GM21515 (cell line): ENCODE data around the gene KCNAB3.

Experiments
- ATAC-seq: cut with Tn5 transposase; IDR thresholded peaks from one replicate; pipeline ENCODE4 v1.9.1; 2021; ENCODE audit not compliant: unreplicated experiment

KCNAB3 gene

DNA sequence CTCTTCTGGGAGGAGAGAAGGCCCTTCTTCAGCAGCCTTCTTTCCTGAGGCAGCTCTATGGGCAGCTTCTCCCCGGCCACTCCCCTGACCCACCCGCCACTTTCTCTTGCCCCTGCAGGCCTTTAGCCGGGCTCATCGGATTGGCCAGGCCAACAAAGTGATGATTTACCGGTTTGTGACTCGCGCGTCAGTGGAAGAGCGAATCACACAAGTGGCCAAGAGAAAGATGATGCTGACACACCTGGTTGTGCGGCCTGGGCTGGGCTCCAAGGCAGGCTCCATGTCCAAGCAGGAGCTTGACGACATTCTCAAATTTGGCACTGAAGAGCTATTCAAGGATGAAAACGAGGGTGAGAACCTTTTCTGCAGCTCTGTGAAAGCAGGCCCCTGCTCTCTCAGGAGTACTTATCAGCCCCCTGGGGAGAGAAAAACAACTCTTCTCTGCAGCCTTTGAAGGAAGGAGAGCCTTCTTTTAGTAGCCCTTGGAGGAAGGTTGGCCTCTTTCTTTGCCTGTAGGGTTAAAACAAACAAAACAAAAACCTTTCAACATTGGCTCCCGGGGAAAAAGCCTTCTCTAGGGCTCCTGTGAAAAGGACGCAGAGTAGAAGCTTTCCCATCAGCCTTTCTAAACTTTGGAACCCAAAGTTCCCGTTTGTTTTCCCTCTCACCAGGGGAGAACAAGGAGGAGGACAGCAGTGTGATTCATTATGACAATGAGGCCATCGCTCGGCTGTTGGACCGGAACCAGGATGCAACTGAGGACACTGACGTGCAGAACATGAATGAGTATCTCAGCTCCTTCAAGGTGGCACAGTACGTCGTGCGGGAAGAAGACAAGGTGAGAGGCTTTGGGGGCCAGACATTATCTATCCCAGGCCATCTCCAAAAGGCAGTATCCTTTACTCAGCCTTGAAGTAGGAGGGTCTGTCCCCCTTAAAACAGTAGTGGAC lies 26.2 kb downstream of the KCNAB3 start:
- ATAC-seq: no peak

DNA sequence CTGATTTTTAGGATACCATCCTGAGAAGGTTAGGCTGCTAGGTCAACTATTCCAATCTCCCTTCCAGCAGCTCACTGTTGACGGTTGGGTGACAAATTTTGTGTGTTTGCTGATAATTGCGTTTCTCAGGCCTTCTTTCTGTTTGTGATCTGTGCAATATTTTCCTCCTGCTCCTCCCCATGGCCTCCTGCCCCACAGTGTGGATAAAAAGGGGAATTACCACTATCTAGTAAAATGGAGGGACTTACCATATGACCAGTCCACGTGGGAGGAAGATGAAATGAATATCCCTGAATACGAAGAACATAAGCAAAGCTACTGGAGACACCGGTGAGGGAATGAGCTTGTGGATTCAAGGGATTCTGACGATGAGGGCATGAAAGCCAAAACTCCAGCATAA lies 31.9 kb downstream of the KCNAB3 start:
- no peak for ATAC-seq

DNA sequence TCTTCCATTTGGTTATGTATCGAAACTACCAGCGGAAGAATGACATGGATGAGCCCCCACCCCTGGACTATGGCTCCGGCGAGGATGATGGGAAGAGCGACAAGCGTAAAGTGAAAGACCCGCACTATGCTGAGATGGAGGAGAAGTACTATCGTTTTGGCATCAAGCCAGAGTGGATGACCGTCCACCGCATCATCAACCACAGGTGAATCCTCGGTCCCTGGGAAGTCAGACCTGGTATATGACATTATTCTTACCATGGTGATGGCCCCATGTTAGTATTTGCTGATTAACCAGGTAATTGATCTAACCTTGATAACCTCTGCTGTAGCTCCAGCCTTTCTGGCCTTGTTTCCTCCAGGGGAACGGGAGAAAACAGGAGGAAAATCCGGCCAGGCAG lies 32.6 kb downstream of the KCNAB3 start:
- no peak for ATAC-seq

DNA sequence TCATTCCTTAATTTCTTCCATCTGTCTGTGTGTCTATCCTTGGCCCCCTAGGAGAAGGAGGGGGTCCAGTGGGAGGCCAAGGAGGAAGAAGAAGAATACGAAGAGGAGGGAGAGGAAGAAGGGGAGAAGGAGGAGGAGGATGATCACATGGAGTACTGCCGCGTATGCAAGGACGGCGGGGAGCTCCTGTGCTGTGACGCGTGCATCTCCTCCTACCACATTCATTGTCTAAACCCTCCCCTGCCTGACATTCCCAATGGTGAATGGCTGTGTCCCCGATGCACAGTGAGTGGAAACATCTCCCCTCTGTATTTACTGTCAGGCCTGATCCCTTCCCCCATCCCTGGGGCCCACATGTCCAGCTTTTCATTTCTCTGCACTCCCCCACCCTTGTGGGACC lies 34.8 kb downstream of the KCNAB3 start:
- ATAC-seq: no peak

DNA sequence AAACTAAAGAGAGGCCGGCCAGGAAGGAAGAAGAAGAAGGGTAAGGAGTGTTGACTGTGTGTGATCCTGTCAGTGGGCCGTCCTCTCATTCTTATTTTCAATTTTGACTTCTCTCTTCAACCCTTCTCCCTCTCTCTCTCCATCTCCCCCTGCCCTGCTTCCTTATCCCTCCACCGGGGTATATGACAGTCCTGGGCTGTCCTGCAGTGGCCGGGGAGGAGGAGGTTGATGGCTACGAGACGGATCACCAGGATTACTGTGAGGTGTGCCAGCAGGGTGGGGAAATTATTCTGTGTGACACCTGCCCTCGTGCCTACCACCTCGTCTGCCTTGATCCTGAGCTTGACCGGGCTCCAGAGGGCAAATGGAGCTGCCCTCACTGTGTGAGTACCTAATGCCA lies 35.4 kb downstream of the KCNAB3 start:
- no peak for ATAC-seq

DNA sequence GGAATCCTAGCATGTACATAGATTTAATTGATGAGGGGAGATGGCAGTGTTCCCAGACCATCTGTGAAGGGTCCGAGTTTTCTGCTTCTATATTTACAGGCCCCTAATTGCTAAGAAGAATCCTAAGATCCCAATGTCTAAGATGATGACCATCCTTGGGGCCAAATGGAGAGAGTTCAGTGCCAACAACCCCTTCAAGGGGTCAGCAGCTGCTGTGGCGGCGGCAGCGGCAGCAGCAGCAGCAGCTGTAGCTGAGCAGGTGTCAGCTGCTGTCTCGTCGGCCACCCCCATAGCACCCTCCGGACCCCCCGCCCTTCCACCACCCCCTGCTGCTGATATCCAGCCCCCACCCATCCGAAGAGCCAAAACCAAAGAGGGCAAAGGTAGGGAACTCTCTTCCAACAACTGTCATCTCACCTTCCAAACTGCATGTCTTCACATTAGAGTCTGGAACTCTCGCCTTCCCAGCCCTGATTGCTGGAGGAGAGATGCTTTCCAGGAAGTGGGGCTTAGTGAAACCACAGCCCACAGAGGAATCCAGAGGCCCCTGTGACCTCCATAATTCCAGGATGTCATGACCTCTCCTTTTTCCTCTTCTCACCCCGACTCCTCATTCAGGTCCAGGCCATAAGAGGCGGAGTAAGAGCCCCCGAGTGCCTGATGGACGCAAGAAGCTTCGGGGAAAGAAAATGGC lies 36.3 kb downstream of the KCNAB3 start:
- ATAC-seq: no peak

DNA sequence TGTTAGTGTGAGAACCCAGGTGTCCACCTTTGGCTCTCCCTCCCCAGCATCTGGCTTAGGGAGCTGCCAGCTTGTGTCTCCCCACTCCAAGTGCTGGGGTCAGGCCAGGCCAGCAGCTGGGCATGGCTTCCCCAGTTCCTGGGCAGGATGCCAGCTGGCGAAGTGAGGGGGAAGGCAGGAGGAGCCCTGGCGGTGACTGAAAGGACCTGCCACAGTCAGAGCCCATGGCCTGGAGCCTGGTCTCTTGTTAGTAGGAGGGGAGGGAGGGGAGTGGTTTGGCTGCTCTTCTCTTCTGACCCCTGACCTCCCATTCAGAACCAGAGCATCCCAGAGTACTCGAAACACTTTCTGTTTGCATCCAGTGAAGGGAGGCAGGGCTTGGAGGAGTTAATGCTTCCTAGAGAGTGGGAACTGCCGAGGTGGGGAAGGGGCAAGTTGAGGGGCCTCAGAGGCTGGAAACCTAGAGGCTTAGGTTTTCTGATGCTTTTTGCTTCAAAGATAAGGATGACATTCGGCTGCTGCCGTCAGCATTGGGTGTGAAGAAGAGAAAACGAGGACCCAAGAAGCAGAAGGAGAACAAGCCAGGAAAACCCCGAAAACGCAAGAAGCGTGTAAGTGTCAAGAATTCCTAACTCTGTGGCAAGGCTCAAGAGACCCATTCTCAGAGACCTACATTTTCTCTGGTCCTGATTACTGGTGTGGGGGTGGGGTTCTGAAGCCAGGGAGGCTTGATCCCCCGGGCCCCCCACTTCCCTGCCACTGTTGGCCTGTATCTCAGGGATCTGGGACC lies 40.3 kb downstream of the KCNAB3 start:
- ATAC-seq: no peak

DNA sequence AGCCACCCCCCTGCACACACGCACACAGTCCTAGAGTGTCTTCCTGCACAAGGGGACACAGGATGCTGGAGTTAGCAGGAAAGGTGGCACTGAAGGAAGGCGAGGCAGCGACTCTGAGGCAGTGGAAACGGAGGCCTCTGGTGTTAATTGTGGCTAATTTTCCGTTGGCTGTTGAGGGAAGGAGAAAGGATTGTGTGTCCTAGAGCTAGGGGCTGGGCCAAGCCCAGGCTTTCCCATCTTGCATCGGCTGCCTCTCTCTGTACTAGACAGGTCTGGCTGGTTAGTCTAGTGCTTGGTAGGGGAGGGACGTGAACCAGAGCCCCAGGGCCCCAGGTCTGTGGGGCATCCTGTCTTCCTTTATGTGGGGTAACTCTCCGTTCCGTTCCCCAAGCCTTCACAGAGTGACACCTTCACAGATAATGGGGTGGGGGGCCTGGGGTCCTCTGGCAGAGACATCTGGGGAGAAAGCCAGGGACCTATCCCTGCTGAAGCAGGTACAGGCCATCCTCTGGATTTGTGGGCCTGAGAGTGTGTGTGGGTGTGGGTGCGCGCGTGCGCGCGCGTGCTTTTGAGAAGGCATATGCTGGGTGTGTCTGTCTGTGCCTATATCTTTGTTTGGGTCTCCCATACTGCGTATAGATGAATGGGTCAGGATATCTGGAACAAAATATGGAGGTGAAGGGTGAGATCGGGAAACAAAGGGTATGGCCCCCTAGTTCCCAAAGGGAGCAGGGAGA lies 41.3 kb downstream of the KCNAB3 start, which contains the start of gene CHD3:
CHD3 (plus strand) TSS at position 606 of the 737 bp plus-strand sequence. CDS start 212 bp downstream, outside the sequence.
- ATAC-seq: no peak

DNA sequence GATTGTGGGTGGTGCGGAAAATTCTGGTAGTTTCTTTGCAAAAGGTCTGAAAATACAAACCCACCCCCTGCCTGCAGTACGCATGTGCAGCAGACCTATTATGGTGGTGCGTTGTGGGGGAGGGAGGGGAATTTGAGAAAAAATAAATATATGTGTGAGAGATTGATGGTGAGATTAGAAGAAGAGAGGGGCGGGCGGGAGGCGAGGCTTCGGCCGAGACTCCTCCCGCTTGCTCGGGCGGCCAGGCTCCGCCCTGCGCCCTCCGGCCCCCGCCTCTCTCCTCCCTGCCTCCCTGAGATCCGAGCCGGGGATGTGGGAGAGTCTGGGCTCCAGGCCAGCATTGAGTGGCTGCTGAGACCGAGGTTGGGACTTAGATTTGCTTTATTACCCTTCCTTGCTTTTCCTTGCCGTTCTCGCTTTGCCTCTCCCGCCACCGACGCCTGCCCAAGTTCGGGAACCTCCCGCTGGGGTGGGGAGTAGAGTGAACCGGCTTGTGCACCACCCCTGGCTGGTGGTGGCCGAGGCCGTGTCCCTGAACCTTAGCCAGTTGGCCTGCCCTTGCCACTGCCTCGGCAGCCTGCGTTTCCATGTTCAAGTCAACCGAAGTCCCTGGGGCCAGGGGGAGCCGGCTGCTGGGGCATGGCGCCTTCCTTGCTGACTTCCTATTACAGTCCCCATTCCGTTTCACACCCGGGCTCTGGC lies 42.0 kb downstream of the KCNAB3 start:
- ATAC-seq: no peak

DNA sequence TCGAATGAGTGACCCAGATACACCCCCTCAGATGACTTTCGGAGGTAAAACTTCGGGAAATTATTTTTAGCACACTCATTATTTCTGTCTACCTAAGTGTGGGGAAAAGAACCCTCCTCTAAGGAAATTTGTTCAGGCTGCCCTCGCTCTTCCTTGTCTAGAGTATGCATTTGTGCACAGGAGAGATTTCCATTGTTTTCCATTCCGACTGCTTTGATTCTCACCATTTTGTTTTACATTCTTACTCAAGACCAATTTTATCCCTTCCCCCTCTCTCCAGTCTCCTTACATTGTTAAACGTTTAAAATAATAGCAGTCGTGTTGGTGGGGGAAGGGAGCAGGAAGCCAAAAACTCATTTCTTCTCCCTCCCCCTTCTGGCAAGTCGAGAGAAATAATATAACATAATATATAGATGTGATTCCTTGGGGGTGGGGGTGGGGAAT lies 42.6 kb downstream of the KCNAB3 start:
- no peak for ATAC-seq

DNA sequence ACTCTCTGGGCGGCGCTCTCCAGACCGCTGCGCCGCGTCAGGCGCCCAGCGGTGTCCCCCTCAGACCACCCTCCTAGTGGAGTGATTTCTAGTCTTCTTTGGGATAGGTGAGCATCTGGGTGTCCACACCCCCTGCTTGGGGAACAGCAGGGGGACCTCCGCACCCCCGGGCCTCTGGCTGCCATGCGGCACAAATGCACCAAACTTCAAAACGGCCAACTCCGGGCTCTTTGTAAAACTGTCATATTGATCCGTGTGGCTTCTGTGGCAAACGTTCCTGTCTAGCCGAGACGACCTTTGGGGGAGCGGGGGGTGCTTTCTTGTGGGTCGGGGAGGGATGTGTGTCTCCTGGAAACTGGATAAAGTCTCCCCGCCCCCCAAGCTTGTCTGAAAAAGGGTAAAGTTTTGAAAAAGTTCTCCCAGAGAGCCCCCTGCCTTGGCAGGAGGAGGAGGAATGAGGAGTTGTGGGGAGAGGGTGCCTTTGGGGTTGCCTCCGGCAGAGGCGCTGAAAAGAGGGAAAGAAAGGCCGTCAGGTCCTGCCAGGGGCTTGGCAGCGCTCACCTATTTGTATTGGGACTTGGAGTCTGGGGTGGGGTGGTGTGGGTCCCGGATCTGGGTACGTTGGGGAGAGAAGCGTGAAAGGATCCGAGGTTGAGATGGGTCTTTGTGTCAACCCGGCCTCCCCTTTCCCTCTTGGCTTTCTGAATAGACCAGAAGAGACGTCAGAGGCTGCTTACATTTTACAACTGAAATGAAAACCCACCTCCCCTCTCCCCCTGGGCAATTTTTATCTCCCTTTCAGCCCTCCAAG lies 43.2 kb downstream of the KCNAB3 start:
- ATAC-seq: no peak

DNA sequence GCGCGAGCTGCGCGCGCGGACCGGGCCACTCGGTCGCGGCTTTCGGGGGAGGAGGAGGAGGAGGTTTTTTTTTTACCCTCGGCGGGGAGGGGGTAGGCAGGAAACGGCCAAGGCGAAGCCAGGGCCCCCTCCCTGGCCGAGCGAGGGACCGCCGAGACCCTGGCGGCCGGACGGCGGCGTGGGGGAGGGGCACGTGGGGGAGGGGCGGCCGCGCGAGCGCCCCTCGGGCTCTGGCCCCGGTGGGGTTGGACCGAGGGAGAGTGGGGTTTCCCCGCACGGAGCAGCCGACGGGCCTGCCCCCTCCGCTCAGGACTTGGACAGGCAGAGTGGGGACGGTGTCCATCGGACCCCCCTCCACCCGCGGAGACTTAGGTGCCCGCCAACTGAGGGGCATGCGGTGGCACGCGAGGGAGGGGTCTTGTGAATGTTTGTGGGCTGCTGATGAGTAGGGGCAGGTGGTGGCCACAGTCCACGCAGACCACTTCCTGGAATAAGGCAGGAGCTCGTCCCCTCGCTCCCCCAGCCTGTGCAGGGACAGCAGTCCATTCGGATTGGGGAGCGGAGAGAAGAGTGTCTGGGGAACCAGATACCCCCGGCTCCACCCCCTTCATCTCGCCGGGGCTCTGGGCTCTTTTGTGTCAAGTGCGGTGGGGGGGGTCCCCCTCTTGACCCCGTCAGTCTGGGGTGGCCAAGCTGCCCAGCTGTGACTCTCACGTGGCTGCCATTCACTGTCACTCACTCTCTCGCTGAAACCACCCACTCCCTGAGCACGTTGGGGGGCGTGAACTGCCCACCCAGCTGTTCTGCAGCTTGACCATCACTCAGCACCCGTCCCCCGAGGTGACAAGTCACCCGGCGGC lies 44.1 kb downstream of the KCNAB3 start:
- ATAC-seq: no peak

DNA sequence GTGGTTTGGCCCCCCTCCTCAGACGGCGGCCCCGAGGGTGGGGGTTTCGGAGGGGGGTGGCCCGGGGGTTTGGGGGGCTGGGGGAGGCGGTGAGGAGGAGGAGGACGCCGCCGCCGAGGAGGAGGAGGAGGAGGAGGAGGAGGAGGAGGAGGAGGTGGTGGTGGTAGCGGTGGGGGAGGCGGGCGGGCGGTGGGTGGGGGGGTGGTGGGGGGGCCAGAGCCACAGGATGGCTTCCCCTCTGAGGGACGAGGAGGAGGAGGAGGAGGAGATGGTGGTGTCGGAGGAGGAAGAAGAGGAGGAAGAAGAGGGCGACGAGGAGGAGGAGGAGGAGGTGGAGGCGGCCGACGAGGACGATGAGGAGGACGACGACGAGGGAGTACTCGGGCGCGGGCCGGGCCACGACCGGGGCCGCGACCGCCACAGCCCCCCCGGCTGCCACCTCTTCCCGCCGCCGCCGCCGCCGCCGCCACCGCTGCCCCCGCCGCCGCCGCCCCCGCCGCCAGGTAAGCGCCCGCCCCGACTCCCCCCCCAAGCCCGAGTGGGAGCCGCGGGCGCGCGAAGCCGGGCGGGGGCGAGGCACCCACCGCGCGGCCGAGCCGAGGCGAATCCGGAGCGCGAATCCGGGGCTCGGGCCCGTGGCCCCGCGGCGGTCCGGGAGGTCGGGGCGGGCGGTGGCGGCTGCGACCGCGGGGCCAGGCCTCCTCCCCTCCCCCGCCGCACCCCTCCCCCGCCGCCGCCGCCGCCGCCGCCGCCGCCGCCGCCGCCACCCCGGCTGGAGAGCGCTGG lies 44.9 kb downstream of the KCNAB3 start:
- no peak for ATAC-seq

DNA sequence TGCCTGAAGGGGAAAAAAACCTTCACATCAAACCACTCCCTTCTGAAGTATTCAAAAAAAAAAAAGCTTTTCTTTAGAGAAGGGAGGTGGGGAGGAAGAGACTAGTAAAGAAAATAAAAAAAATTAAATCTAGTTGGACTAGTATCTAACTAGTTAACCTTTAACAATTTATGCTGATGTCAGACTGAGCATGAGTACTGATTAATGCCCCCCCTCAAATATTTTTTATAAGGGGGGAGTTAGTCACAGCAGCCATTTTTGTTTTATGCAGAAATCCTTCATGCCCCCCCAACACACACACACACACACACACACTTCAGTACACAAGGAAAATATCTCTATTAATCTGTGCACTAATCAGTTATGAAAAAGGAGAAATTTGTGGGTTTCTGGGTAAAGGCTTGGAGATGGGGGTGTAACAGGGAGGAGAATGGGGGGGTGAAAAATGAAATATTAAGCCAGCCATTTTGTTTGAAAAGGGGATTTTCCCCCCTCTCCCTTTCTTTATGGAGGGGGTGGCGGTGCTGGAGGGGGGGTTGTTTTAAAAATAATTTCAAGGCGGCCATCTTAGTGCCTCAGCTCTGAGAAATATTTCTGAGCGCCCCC lies 45.8 kb downstream of the KCNAB3 start:
- no peak for ATAC-seq

DNA sequence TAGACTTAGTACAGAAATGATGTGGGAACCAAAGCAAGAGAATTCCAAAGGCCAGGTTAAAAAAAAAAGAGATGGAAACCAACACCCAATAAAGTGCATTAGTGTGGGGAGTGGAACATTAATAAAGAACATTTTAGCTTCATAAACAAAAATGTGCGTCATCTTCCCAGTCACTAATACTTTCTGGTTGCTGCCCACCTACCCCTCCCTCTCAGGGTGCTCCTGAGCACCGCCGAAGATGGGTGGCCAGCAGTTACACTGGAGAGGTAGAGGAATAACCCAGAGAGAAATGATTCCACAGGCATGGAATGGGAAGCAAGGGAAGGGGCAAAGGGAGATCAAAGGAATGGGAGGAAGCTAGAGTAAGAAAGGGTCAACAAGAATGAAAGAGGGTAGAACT lies 47.0 kb downstream of the KCNAB3 start:
- ATAC-seq: no peak

DNA sequence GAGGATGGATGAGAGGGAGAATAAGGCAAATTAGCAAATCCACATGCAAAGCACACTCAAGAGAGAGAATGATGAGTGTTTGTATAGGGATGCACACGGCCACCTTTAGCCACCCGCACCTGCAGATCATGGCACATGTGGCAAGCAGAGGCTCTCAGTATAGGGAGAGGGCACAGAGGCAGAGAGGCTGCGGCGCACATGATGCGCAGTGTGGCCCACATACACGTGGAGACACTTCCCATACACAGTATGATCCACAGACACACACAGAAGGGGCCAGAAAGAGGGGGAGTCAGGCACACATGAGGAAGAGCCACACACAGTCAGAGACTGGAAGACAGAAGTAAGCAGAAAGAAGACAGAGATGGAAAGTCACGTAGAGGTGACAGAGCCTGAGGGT lies 47.6 kb downstream of the KCNAB3 start:
- ATAC-seq: no peak
